Adrenal gland (tissue), 5 donors: Measurements from ENCODE around the gene ADIRF.

Source experiments
- POLR2A ChIP-seq, 2 donors: fragments of 450-650 bp; IDR thresholded peaks; one replicate each; pipeline ENCODE4 v1.6.1; 2017; ENCODE audit warnings: antibody characterized with exemption in 2 of 2, mild to moderate bottlenecking in 2 of 2, moderate library complexity in 1 of 2
- TF ChIP-seq, protein P1 (sequence below), 6 experiments: fragments of 450-650 bp in 4 of 6; fragments of 200-600 bp in 2 of 6; sonication (generic) in 1 of 6; IDR thresholded peaks; 1 replicate in 5 of 6; 2 replicates in 1 of 6; pipeline versions ENCODE4 v1.5.1 to v1.8.0; 2016 to 2021; ENCODE audit warnings: antibody characterized with exemption in 6 of 6, mild to moderate bottlenecking in 2 of 6, moderate library complexity in 1 of 6
- donor health status: DM: no; HTN: no; CAD: no.

DNA sequence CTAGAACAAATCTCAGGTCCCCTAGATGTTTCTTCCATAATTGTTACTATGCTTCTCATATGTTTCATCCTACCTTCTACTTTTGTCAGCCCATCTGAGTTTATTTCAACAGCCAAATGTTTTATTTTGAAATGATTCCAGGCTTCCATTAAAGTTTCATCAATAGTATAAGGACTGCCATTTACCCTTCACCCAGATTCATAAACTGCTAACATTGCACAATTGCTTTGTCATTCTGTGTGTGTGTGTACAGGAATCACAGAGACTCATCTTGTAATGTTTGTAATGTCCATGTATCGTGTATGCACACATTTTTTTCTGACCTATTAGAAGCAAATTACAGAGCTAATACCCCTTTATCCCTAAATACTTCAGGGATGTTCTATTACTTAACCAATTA, 36.4 kb upstream of the ADIRF start:
- no peak for TF ChIP-seq POLR2A (IDR thresholded peaks at IDR 0.05)
- TF ChIP-seq, protein P1, sequence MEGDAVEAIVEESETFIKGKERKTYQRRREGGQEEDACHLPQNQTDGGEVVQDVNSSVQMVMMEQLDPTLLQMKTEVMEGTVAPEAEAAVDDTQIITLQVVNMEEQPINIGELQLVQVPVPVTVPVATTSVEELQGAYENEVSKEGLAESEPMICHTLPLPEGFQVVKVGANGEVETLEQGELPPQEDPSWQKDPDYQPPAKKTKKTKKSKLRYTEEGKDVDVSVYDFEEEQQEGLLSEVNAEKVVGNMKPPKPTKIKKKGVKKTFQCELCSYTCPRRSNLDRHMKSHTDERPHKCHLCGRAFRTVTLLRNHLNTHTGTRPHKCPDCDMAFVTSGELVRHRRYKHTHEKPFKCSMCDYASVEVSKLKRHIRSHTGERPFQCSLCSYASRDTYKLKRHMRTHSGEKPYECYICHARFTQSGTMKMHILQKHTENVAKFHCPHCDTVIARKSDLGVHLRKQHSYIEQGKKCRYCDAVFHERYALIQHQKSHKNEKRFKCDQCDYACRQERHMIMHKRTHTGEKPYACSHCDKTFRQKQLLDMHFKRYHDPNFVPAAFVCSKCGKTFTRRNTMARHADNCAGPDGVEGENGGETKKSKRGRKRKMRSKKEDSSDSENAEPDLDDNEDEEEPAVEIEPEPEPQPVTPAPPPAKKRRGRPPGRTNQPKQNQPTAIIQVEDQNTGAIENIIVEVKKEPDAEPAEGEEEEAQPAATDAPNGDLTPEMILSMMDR (IDR thresholded peaks at IDR 0.05), result no peak
